Hematopoietic multipotent progenitor cell (in vitro differentiated cells): Measurements from ENCODE around the gene IGFBP5. TPM values are rescaled to one million over a fixed set of nuclear protein-coding genes. Genes with fewer than 3 reads are reported as not detected.

ENCODE experiments used
- DNase-seq, 3 donors: peaks; one replicate each; pipeline ENCODE4 v3.0.0-alpha.2; 2011 to 2015; ENCODE audit warnings: low read depth in 2 of 3, low spot score in 2 of 3
- total RNA-seq: library from RNA; depleted of rRNA; stranded (reverse); fragments of >200 nt; gene quantifications from one replicate; pipeline ENCODE4 v1.2.3, GENCODE V29; 2012

Gene IGFBP5, protein sequence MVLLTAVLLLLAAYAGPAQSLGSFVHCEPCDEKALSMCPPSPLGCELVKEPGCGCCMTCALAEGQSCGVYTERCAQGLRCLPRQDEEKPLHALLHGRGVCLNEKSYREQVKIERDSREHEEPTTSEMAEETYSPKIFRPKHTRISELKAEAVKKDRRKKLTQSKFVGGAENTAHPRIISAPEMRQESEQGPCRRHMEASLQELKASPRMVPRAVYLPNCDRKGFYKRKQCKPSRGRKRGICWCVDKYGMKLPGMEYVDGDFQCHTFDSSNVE
- total RNA-seq = under 0.01 TPM

DNA sequence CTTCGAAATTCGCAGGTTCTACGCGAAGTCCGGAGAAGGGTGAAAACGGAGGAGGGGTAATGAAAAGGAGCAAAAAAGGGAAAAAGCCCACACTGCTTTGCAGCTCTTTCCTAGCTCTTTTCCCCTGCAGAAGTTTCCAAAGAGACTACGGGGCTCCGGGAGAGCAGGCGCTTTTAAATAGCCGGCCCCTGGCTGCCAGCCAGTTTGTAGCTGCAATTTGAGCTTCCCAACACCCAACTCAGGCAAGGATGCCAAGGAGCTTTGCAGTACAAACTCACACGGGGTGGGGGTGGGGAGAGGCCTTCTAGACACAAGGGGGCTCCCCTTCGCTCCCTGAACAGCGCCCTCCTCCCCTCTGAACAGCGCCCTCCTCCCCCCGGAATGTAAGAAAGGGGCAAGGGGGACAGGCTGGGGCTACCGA, at the start of gene IGFBP5:
Gene IGFBP5, minus strand, starts transcription at position 149 of the 421 bp plus-strand sequence. CDS start 774 bp downstream, outside the sequence.
- DNase-seq = no peak

DNA sequence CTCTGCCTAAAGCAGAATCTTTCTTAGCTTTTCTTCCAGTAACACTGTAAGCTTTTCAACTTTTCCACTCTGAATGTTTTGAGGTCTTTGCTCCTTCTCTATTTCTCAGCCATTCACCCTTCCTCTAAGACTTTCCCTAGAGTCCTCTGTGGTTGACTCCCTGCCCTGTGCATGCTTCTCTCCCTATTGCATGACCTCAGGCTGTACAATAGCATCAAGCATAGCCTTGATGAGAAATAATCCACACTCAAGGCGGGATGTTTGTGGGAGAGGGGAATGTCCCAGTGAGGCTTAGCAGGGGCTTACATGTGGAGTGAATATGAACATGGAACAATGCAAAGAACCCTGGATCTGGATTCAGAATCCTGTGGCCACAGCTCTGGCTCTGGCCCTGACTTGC, 48.4 kb upstream of the IGFBP5 start:
- DNase-seq = no peak

DNA sequence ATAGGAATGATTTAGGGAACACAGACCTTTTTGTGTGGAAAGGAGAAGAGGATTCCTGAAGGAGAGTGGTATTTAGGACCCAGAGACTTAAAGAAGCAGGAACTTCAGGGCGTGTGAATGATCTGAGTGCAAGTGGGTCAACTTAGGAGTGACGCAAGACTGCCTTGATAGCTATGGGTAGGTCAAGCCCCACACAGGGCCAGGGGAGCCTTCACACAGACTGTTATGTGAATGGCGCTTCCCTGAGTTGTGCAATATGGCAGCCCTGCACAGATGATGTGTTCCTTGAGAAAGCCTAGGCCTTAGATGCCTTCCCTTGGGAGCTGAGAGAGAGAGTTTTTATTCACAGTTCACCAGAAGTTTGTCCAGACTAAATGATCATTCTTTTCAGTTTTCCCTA, 47.1 kb upstream of the IGFBP5 start:
- no peak for DNase-seq

DNA sequence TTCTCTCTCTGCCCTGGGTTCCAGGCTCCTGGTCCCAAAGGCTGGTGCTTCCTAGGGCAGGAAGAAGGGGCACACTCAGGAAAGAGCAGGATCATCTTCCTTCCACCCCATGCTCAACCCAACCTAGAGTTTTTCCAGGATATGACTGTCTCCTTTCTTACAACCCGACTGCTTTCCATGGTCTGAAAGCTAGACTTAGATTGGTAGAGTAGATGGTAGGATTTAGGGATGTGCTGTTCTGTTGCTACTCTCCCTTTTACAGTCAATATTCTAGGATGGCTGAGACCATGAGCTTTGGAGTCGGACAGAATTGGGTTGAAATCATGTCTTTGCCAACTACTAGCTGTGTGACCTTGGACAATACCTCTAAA, 45.9 kb upstream of the IGFBP5 start:
- DNase-seq = no peak

DNA sequence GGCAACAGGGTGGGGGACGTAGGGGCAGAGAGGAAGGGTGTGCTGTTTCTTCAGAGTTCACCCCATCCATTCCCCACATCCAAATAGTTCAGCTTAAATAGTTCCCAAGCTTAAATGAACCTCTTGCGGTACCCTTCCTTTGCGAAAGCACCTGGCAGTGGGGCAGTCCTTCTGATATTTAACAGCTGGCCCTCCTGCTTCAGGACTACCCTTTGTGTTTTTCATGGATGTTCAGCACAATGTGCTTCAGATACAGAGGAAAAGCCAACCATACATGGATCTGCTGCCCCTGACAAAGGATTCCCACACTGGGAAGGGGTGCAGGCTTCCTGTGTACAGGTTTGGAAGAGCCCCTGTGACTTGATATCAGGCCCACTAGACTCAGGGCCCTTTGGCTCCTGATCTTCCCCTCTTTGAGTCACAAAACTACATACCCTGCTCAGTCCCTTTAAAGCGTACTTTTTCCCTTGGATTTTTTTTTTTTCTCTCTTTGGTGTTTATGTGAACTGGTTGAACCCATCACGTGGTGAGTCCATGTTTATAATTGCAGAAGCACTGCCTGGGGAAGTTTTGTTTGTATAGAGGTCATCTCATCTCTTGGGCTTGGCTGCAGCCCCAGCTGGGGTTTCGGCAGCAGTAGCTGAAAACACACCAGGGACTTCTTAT, 45.3 kb upstream of the IGFBP5 start:
- no peak for DNase-seq

DNA sequence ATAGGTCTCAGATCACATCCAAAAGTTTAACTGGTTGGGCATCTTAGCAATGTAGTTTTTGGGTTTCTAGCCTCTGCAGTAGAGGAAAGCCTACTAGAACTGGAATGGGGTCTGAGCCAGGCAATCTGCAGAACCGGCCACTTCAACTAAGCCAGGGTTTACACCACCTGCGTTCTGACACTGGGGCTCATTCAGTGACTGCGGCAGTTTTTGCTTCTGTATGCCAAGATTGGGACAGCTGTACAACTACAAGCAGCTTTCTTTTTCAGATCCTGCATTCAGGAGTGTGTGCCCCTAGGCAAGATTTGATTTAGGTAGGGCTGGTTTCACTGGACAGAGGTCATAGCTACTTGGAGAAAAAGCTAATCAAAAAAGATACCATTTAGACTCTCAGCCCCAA, 43.7 kb upstream of the IGFBP5 start:
- DNase-seq = no peak

DNA sequence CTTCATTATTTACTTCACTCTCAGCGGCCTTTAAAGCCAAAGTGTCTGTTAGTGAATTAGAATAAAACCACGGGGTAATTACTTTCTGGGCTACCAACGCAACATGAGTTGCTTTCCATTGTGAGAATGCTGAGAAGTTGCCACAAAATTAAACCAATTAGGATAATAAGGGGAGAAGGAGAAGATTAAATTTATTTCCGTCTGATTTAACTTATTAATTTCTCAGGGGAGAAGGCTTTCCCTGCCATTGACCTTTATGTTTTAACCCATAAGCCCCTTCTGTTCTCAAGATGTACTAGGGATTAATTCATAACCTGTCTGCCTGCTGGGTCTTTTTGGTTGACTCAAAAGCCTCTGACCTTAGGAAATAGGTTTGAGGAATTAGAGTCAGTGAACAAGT, 42.3 kb upstream of the IGFBP5 start:
- DNase-seq = no peak

DNA sequence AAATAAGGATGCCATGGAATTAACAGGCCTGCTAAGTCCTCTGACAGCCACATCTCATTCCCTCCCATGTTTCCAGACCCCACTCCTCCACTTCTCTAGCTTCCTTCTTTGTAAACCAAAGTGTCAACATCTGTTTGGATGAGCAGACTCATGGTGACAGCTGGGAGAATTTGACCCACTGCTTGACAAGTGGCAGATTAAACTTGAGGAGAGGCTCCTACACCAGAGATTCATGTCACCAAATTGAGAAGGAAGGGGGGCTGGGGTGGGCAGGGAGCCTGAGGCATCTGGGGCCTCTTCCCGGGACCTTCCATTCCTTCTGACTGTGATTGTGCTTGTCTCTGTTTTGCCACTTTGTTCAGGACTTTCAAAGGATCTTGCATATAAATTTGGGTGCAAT, 41.0 kb upstream of the IGFBP5 start:
- no peak for DNase-seq

DNA sequence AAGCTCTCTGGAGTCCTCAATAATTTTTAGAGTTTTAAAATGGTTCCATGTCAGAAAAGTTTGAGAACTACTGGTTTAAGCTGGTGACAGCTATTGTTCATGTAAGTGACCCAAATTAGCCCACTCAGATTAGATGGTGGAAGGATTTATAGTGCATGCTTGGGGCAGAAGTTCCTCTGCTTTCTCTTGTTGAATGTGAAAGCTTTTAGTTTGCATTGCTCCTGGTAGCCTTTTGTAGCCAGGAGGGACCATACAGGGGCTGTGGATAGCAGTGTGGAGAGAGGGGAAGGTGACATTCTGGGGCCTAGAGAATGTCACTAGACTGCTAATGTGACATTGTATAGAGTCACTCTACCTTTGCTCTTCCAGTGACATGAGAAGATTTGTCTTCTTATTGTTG, 40.3 kb upstream of the IGFBP5 start:
- no peak for DNase-seq

DNA sequence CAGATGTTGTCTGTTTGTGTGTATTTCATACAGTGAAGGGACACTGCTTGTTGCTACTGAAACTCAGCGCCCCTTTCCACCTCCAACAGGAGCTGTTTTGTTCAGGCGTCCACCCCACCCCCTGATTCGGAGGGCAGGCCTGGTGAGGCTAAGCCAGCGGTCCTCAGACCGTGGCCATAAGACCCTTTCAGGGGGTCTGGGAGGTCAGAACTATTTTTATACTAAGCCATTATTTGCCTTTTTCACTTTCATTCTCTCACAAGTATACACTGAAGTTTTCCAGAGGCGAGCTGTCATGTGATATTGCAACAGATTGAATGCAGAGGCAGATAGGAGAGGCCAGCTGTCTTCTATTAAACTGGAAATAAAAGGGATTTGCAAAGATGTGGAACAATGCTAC, 39.7 kb upstream of the IGFBP5 start:
- no peak for DNase-seq

DNA sequence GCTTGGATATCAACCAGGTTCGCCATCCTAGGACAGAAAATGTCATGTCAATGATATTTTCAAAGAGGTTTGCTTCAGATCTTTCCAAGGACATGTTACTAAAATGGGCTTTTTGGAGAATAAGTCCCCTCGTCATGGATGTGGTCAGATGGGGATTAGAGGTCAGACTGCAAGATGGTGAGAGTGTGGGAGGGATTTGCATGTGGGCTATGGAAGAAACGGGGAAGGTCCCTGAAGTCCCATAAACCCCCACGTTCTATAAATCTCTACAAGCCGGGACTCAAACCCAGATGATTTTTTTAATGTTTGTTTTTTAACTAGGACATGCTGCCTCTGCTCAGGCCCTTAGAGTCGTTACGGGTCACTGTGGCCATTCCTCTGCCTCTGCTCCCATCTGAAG, 37.7 kb upstream of the IGFBP5 start:
- no peak for DNase-seq

DNA sequence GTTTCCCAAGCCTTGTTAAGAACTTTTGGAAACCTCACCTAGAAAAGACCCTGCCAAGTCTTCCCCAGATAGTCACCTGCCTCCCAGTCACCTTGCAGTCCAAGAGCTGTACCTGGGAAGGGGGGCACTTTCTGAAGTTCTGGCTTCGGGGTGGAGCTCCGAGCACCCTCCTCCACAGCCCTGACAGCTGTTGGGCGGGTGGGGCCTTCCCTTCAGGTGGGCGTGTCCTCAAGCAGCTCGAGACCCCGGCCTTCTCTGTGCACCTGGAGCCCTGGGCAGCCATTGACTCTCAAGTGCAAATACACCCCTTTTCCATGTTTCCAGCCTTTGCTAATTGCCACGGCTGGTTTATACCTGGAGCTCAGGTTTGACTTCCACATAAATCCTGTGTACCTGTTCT, 37.0 kb upstream of the IGFBP5 start:
- no peak for DNase-seq

DNA sequence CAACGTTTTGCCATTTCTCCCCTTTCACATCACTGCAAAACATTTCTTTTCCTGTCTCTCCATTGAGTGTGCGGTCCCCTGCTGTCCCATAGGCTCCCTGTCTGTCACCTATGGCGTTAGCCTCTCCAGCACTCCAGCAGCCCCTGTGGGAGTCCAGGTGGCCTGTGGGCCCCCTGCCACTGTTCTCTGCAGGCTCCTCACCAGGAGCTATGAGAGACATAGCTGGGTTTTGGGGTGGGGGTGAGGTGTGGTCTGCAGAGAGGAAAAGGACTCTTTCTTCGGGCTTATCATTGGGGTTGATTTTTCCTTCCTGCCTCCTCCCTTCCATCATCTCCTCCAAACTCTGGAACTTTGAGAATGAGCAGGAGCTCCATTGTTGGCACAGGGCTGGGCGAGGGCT, 36.1 kb upstream of the IGFBP5 start:
- DNase-seq = no peak

DNA sequence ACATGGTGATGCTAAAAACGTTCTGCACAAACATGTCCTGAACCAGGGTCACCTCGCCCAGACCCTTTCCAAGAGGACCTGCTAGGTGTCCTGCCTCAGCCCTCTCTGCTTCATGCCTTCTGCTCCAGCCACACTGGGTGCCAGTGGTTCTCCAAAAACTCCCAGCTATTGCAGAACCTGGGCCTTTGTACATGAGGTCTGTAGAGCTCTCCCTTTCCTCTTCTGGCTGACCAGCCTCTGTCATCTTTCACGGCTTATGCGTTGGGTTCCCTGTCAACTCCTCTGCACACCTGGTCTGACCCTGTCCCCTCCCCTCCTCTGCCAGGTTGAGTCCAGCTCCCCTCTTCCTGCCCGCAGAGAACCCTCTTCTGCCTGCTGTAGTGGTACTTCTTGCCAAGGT, 35.5 kb upstream of the IGFBP5 start:
- no peak for DNase-seq

DNA sequence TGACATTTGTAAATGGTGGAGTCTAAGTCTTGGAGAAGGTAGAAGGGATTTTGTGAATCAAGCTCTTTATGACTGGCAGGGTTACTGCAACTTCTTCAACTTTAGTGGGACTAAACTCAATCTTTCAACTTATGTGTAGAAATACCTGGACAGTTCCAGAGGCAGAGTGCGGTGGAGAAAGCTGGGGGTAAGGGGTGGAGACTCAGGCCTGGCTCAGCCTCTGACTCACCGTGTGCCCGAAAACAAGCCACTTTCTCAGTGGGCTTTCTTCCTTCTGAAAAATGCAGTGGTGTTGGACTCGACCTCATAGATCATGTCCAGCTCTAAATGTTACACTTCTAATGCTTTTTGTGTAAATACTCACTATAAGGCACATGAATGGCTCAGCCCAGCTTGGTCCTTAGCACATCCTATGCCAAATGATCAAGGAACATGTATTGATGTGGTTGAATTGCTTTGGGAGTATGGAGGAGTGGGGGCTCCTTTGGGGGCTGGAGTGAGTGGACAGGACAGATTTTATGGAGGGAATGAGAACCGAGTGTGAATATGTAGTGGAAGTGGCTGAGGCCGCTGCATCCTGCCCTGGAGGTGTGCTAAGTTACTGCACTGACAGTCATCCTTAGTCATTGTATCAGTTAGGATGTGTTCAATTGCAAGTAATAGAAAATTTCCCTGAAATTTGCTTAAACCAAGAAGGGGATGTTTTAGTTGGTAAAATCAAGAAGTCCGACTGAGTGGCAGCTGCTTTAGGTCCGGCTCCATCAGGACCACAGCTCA, 32.2 kb upstream of the IGFBP5 start:
- DNase-seq = no peak

DNA sequence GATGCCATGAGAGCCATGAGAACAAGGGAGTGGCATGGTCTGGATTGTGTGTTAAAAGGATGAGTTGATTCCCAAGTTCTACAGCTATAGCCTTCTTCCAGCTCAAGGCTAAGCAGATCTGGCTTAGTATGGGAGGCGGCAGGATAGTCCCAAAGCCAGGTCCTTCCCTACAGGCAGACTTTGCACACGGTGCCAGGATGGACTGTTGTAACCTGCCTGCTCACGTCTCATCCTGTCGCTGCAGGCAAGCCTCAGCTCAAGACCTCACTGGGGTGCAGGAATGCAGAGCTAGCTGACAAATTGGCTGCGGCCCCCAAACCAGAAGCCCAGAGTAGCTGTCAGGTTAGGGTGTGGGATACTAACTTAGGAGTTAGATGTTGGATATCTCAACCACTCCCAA, 28.8 kb upstream of the IGFBP5 start:
- DNase-seq = no peak

DNA sequence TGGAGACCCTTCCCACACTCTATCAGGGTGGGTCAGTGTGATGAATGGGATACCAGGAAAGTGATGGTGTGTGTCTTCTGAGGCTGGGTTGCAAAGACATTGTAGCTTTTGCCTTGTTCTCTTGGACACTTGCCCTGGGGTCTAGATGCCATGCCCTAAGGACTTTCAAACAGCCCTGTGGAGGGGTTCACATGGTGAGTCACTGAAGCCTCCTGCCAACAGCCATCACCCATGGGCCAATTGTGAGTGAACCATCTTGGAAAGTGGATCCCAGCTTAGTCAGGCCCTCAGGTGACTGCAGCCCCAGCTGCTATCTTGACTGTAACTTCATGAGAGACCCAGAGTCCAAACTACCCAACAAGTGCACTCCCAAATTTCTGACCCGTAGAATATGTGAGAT, 25.8 kb upstream of the IGFBP5 start:
- no peak for DNase-seq

DNA sequence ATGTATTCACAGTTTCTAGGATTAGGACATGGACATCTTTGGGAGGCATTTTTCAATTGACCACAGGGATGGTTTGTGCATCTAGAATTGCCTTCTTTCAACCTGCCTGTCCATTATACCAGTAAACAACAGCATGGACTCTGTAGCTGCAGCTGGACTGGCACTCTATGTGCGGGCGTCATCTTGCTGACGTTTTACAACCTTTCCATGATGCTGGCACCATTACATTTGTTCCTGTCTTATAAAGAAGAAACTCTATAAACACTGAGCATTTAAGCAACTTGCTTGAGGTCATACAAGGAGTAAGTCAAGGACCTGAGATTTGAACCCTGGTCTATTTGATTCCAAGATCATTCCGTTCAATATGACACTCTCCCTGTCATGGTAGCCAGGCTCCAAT, 25.4 kb upstream of the IGFBP5 start:
- no peak for DNase-seq

DNA sequence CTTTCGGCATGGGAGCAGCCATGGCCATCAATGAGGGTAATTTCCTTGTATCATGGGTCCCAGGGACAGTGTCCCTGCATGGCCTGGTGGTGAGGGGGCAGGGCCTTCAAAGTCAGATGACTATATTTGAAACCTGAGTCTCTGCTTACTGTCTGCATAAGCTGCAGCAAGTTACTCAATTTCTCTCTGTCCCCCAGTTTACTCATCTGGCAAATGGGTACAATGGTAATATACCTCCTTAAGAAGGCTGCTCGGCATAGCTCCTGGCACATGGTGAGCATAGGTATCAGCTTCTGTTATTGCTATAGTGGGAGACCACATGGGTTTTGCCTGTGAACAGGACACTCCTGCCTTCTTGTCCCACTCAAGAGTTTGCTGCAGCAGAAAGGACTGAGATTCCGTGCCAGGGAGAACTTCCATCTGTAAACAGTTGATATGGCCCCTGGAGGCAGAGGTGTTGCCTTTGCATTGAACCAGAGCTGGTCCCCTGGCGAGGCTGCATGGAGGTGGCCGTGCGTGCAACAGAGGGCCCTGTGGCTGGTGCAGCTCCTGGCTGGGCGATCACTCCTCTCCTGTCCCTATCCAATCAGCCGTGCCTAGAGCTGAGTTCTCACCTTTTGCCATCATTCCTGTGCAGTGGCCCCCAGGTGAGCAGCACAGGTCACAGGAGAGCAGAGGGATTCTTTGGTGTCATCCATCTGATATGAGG, 22.7 kb upstream of the IGFBP5 start:
- no peak for DNase-seq

DNA sequence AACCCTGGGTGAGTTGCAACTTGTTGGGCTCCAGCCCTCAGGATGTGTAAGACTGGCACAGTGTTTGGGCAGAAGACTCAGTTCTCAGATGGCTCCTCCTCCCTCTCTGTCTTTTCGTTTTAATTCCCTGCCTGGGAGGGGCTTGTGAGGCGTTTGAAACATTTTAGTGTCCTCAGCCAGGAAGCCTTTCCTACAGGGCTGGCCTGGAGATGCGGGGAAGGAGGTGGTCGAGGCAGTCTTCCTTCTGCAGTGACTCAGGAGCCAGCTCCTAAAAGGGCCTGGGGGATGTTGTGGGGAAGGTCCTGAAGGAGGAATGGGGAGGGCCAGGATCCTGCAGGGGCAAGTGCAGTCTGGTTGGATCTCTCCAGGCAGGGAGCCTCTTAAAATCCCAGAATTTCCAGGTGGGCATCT, 22.1 kb upstream of the IGFBP5 start:
- DNase-seq = no peak

DNA sequence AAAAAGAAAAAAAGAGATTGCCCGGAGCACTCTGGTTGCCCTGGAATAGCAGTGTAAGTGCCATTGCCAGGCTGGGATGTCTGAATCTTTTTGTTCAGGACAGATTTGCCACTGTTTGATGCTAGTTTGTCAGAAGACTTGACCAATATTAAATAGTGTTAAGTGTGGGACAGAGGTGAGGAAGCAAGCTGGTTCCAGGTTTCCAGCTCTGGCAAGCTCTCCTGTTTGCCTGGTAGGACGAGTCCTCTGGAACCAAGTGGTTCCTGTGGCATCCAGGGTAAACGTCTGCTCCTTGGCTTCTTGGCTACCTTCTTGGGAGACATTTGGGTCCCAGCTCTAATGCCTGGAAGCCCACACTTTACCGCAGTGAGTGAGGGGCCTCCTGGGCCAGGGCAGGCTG, 20.8 kb upstream of the IGFBP5 start:
- no peak for DNase-seq
